Trophoblast cell (in vitro differentiated cells and primary cell): ENCODE data around the gene SLC27A5.
A peak's percentile ranks its signal among the peaks of the same experiment; 100 is the strongest.

ENCODE experiments used
- DNase-seq, 2 donors: peaks; one replicate each; pipeline ENCODE4 v3.0.0-alpha.2; 2016
- H2AFZ ChIP-seq: 2 replicates; pipeline ENCODE4 v1.6.1; 2013; ENCODE audit warnings: low read length, moderate library complexity, mild to moderate bottlenecking; ENCODE audit not compliant: insufficient read depth, poor library complexity
- H2AK5ac ChIP-seq: 2 replicates; pipeline ENCODE4 v1.6.1; 2013; ENCODE audit warnings: mild to moderate bottlenecking, low read length
- H2BK120ac ChIP-seq: 2 replicates; pipeline ENCODE4 v1.6.1; 2013; ENCODE audit warnings: low read length, mild to moderate bottlenecking, moderate library complexity; ENCODE audit not compliant: insufficient read depth, poor library complexity
- H2BK12ac ChIP-seq: 2 replicates; pipeline ENCODE4 v1.6.1; 2013; ENCODE audit warnings: mild to moderate bottlenecking, low read length, moderate library complexity
- H2BK5ac ChIP-seq: 2 replicates; pipeline ENCODE4 v1.6.1; 2013; ENCODE audit warnings: low read length, low read depth, moderate library complexity, mild to moderate bottlenecking; ENCODE audit not compliant: poor library complexity
- H3K14ac ChIP-seq: 2 replicates; pipeline ENCODE4 v1.6.1; 2013; ENCODE audit warnings: mild to moderate bottlenecking, low read length
- H3K18ac ChIP-seq: 2 replicates; pipeline ENCODE4 v1.6.1; 2013; ENCODE audit warnings: mild to moderate bottlenecking, low read length
- H3K23ac ChIP-seq: 2 replicates; pipeline ENCODE4 v1.6.1; 2013; ENCODE audit warnings: low read length
- H3K27ac ChIP-seq: 2 replicates; pipeline ENCODE4 v1.5.1; 2013; ENCODE audit warnings: low read depth, mild to moderate bottlenecking, inconsistent platforms, low read length, moderate library complexity
- H3K27me3 ChIP-seq: 2 replicates; pipeline ENCODE4 v1.6.1; 2013; ENCODE audit warnings: inconsistent platforms, mild to moderate bottlenecking, low read length, moderate library complexity; ENCODE audit not compliant: insufficient read depth
- H3K36me3 ChIP-seq, 2 experiments: 1 replicate in 1 of 2; 2 replicates in 1 of 2; pipeline ENCODE4 v1.6.1; 2013; ENCODE audit warnings: low read length in 2 of 2, mild to moderate bottlenecking in 2 of 2, moderate library complexity in 1 of 2; ENCODE audit not compliant: insufficient read depth in 2 of 2, control insufficient read depth in 1 of 2
- H3K4ac ChIP-seq: 2 replicates; pipeline ENCODE4 v1.6.1; 2013; ENCODE audit warnings: low read depth, mild to moderate bottlenecking, low read length, moderate library complexity
- H3K4me1 ChIP-seq, 2 experiments: 1 replicate in 1 of 2; 2 replicates in 1 of 2; pipeline ENCODE4 v1.6.1; 2013; ENCODE audit warnings: low read length in 2 of 2, mild to moderate bottlenecking in 2 of 2, moderate library complexity in 1 of 2; ENCODE audit not compliant: insufficient read depth in 2 of 2, control insufficient read depth in 1 of 2
- H3K4me2 ChIP-seq: 2 replicates; pipeline ENCODE4 v1.6.1; 2013; ENCODE audit warnings: inconsistent platforms, mild to moderate bottlenecking, low read length, moderate library complexity
- H3K4me3 ChIP-seq: 2 replicates; pipeline ENCODE4 v1.5.1; 2013; ENCODE audit warnings: mild to moderate bottlenecking, low read depth, low read length, inconsistent platforms
- H3K79me1 ChIP-seq: one replicate; pipeline ENCODE4 v1.6.1; 2013; ENCODE audit warnings: low read length
- H3K79me2 ChIP-seq: 2 replicates; pipeline ENCODE4 v1.6.1; 2013; ENCODE audit warnings: low read length, mild to moderate bottlenecking; ENCODE audit not compliant: control insufficient read depth, insufficient read depth, poor library complexity
- H3K9ac ChIP-seq: 2 replicates; pipeline ENCODE4 v1.6.1; 2013; ENCODE audit warnings: mild to moderate bottlenecking, low read length
- H3K9me3 ChIP-seq: 2 replicates; pipeline ENCODE4 v1.6.1; 2013; ENCODE audit warnings: low read depth, mild to moderate bottlenecking, control low read depth, inconsistent platforms, low read length; ENCODE audit not compliant: insufficient read depth
- H4K12ac ChIP-seq: 2 replicates; pipeline ENCODE4 v1.6.1; 2013; ENCODE audit warnings: low read depth, mild to moderate bottlenecking, low read length, moderate library complexity
- H4K8ac ChIP-seq: 2 replicates; pipeline ENCODE4 v1.6.1; 2013; ENCODE audit warnings: low read depth, mild to moderate bottlenecking, low read length, moderate library complexity
- H4K91ac ChIP-seq: one replicate; pipeline ENCODE4 v1.6.1; 2013; ENCODE audit warnings: low read depth, mild to moderate bottlenecking, low read length, moderate library complexity
- WGBS: extraction: QIAGEN DNeasy Blood & Tissue Kit; methylation state at CpG from one replicate; pipeline ENCODE4 v1.1.7; 2013; ENCODE audit warnings: missing lambda C conversion rate; ENCODE audit not compliant: insufficient read length, insufficient coverage; ENCODE audit errors: extremely low coverage; 5-methylcytosine and 5-hydroxymethylcytosine counted together

SLC27A5 gene

DNA sequence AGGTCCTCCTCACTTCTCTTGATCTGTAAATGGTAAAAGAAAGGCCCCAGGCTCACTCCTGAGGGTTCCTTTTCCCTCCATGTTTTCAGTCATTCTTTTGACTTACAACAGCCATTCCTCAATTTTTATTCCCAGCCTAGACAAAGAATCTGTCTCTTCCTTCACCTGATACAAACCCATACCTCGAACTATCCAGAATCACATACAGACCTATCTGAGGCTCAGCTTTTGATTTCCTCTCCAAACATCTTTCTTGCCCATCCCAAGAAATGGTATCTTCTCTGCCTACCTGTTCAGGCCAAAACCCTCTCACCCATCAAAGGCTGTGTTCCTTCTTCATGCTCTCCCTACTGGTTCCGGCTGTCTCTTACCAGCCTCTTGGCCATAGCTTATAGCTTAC, 40.9 kb upstream of the SLC27A5 start:
- no peak overlapping the region for H3K9ac ChIP-seq
- no peak overlapping the region for H4K12ac ChIP-seq
- no peak overlapping the region for H3K23ac ChIP-seq
- no peak overlapping the region for H3K14ac ChIP-seq
- H3K79me1 ChIP-seq = peaks cover 8% of the 10 kb centered on the region
- peaks cover 14% of the 10 kb centered on the region for H3K79me2 ChIP-seq
- H3K18ac ChIP-seq = no peak overlapping the region
- H2BK12ac ChIP-seq = no peak overlapping the region
- no peak overlapping the region for H4K91ac ChIP-seq
- no peak overlapping the region for H2BK120ac ChIP-seq
- H3K4me3 ChIP-seq = no peak overlapping the region
- peaks cover 17 to 25% of the 10 kb centered on the region in 2 experiments for H3K4me1 ChIP-seq
- no peak for DNase-seq
- H3K4me2 ChIP-seq = no peak overlapping the region
- no peaks in the 10 kb centered on the region for H3K27me3 ChIP-seq
- H2AK5ac ChIP-seq = no peak overlapping the region
- no peak overlapping the region for H2BK5ac ChIP-seq
- no peak overlapping the region for H2AFZ ChIP-seq
- no peak overlapping the region for H4K8ac ChIP-seq
- no peak overlapping the region for H3K4ac ChIP-seq
- peaks cover 73% of the 10 kb centered on the region in 2 experiments for H3K36me3 ChIP-seq
- no CpG with 5 or more reads among the region's 2 CpGs for WGBS
- peaks cover 2% of the 10 kb centered on the region for H3K9me3 ChIP-seq
- H3K27ac ChIP-seq = no peak overlapping the region

DNA sequence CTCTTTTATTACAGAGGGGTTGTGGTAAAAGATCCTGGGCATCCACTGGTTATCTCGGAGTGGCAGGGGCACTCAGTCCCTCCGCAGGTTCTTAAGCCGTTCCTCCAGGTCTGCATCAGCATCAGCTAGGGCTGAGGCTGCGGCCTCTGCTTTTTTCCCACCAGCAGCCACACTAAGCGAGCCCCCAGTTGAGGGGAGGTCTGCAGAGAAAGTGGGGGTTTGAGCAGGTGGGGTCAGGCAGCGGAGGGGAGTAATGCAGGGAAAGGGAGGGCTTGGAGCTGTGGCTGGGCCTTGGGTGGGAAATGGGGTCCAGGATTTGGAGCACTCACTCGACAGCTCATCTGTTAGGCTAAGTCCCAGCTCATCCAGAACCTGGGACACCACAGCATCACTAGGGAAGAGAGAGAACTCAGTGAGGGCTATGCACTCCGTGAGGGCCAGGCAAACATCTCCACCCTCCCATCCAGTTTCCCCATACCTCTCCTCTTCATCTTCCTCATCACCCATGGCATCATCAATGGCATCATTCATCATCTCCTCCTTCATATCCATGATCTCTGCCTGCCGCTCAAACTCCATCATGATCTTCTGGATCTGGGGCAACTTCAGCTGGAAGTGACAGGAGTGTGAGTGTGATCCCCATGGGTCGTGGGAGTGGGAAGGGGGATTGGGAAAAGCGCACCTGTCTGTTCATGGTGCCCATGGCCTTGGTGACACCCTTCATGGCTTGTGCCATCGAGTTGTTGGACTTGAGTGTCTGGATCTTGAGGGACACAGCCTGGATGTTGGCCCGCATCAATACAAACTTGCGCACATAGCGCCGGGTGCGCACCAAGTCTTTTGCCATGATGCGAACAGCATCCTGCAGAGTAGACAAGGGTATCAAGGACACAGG, 40.0 kb upstream of the SLC27A5 start:
- Histone ChIP-seq H3K79me2 (peaks cover 9% of the 10 kb centered on the region), H3K9me3 (peaks cover 2% of the 10 kb centered on the region), H3K14ac (no peak overlapping the region), H4K91ac (no peak overlapping the region), H3K18ac (no peak overlapping the region), H4K8ac (no peak overlapping the region), H2BK120ac (no peak overlapping the region), H3K79me1 (peaks cover 8% of the 10 kb centered on the region), H2BK5ac (no peak overlapping the region), H2AFZ (no peak overlapping the region), H3K4me2 (no peak overlapping the region), H3K27ac (no peak overlapping the region), H2BK12ac (no peak overlapping the region), H3K4ac (no peak overlapping the region), H2AK5ac (no peak overlapping the region), H3K36me3 (peaks cover 75 to 76% of the 10 kb centered on the region in 2 experiments), H3K4me3 (peak overlapping the region; percentile 19), H3K9ac (no peak overlapping the region), H3K23ac (no peak overlapping the region), H4K12ac (no peak overlapping the region), H3K27me3 (no peaks in the 10 kb centered on the region), H3K4me1 (peaks cover 11 to 19% of the 10 kb centered on the region in 2 experiments)
- DNase-seq = no peak
- no CpG with 5 or more reads among the region's 18 CpGs for WGBS

DNA sequence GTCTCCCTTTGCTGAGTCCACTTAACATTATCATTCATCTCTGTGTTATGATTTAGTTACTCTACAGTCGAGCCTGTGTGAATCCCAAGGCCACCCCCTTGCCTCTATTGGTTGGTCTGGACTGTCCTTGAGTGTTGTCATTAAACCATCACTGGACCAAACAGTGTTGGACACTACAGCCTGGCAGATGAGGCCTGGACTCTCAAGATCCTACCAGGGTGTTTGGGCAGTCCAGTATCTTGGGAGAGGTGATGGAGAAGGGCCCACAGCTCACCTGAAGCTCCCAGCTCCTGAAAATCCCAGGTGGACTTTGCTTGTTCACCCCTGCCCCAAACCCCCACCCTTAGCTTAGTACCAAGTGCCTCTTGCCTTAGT, 39.3 kb upstream of the SLC27A5 start:
- H3K14ac ChIP-seq = no peak overlapping the region
- no peak overlapping the region for H4K91ac ChIP-seq
- H3K4ac ChIP-seq = no peak overlapping the region
- H2AFZ ChIP-seq = no peak overlapping the region
- no peak overlapping the region for H3K4me3 ChIP-seq
- H3K9ac ChIP-seq = no peak overlapping the region
- no peak for DNase-seq
- no peaks in the 10 kb centered on the region for H3K27me3 ChIP-seq
- no peak overlapping the region for H2BK12ac ChIP-seq
- no peak overlapping the region for H4K12ac ChIP-seq
- no peak overlapping the region for H4K8ac ChIP-seq
- H3K9me3 ChIP-seq = peaks cover 2% of the 10 kb centered on the region
- H3K79me1 ChIP-seq = peaks cover 8% of the 10 kb centered on the region
- H3K18ac ChIP-seq = no peak overlapping the region
- H3K23ac ChIP-seq = no peak overlapping the region
- H3K27ac ChIP-seq = no peak overlapping the region
- peaks cover 12 to 21% of the 10 kb centered on the region in 2 experiments for H3K4me1 ChIP-seq
- no peak overlapping the region for H3K4me2 ChIP-seq
- no peak overlapping the region for H2AK5ac ChIP-seq
- WGBS = no CpG with 5 or more reads among the region's 1 CpG
- no peak overlapping the region for H2BK120ac ChIP-seq
- H3K79me2 ChIP-seq = peaks cover 14% of the 10 kb centered on the region
- no peak overlapping the region for H2BK5ac ChIP-seq
- peaks cover 71 to 75% of the 10 kb centered on the region in 2 experiments for H3K36me3 ChIP-seq

DNA sequence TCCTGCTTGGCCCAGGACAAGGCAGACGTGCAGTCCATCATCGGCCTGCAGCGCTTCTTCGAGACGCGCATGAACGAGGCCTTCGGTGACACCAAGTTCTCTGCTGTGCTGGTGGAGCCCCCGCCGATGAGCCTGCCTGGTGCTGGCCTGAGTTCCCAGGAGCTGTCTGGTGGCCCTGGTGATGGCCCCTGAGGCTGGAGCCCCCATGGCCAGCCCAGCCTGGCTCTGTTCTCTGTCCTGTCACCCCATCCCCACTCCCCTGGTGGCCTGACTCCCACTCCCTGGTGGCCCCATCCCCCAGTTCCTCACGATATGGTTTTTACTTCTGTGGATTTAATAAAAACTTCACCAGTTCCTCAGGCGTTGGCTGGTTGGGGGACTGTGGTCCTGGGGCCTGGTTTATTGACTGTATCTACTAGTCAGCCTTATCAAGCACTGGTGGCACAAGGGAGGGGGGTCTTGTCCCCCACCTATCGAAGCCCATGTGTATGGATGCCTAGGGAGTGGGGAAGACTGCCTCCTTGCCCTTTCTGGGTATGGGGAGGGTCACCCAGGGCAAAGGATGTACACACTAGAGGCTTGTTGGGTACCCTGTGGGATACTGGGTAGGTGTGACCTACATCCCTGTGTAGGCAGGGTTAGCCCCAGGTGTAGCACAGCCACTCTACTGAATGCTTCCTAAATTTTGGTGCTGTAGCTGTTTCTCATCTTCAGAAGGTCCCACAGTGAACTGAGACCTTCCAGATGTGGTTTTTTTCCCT, 38.8 kb upstream of the SLC27A5 start:
- Histone ChIP-seq H3K4me2 (no peak overlapping the region), H3K9ac (no peak overlapping the region), H4K91ac (no peak overlapping the region)

More for the DNA sequence above, 38.8 kb upstream of the SLC27A5 start:
- Histone ChIP-seq H4K8ac (no peak overlapping the region), H3K36me3 (peaks cover 70 to 76% of the 10 kb centered on the region in 2 experiments), H3K4me3 (no peak overlapping the region), H3K9me3 (peaks cover 2% of the 10 kb centered on the region), H3K4ac (no peak overlapping the region), H4K12ac (no peak overlapping the region), H2AK5ac (no peak overlapping the region), H3K27ac (no peak overlapping the region), H2BK5ac (no peak overlapping the region), H2BK120ac (no peak overlapping the region), H3K18ac (no peak overlapping the region), H3K79me2 (peaks cover 20% of the 10 kb centered on the region), H3K14ac (no peak overlapping the region), H3K27me3 (no peaks in the 10 kb centered on the region), H3K79me1 (peaks cover 8% of the 10 kb centered on the region), H2BK12ac (no peak overlapping the region), H2AFZ (no peak overlapping the region), H3K4me1 (peaks cover 14 to 25% of the 10 kb centered on the region in 2 experiments), H3K23ac (no peak overlapping the region)
- no CpG with 5 or more reads among the region's 13 CpGs for WGBS
- DNase-seq = no peak
